Measurements from ENCODE around the gene MYBBP1A. TPM values are rescaled to one million over a fixed set of nuclear protein-coding genes. Genes with fewer than 3 reads are reported as not detected.

The MYBBP1A gene
- total and polyA plus RNA-seq, 9 of the 15 experiments (the other 6 are each of a cell fraction or from before 2014, with no cell fraction given) = 2.0 to 114 (median 47.2) TPM

DNA sequence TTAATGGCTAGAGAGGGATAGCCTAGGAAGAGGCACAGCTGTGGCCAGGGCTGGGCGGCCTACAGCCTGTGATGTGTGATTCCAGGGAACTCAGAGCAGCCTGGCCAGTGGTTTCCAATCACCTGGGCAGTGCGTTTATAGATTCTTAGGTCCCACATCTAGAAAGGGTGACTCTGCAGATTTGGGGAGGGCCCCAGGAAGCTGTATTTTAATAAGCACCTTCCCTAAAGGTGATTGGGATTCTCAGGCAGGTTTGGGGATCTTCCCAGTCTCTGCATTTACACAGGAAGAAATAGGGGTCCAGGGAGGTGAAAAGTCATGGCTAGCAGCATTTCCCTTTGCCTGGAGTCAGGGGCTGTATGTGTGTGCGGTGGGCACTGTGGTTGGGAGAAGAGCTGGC lies 47.0 kb downstream of the MYBBP1A start:
- no peaks in the 10 kb centered on the region for H3K79me2 ChIP-seq (ENCODE audit: control insufficient read depth, insufficient read depth, low read length)
- in situ Hi-C loops (cut with MboI) (no loop called here), intact Hi-C loops (cut with micrococcal nuclease) (no loop called here)

DNA sequence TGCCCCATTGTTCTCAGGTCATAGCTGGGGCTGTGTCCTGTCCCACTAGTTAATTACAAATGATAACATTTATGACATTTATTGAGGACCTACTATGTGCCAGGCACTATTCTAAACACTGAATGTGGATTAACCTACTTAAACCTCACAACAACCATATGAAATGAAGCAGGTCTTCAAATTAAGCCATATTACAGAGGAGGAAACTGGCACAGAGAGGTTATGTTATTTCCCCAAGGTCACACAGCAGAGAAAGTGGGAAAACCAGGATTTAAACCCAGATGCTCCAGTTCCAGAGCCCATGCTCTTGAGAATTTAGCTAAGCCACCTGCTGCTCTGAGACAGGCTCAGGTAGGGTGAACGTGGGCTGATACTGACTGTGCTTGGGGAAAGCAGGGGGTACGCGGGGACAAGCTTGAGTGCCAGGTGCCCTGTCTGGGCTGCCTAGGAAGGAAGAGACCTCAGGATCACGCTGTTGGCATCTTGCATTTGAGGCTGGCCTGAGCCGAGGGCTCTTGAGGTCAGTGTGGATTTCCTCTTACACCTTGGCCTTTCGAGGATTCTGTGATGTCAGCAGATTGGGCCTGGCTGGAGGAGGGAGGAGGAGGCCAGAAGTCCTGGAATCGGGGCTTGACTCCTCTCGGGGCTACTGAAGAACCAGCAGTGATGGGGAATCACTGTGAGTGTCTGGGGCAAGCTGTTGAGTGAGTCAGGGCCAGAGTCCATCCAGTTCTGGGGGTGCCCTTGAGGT lies 47.6 kb downstream of the MYBBP1A start:
- no peak overlapping the region for H3K27ac ChIP-seq (ENCODE audit: extremely low read depth, low read depth, low read length)
- H3K36me3 ChIP-seq (ENCODE audit: control insufficient read depth, insufficient read depth, low read length) = no peaks in the 10 kb centered on the region
- ATAC-seq (no peak), FAIRE-seq (no peak), DNase-seq (ENCODE audit: extremely low read depth in 1 of 4, low spot score in 3 of 4) (no peak)
- no peak overlapping the region for H3K4me3 ChIP-seq
- WGBS (ENCODE audit: insufficient coverage, low coverage, missing lambda C conversion rate) = 14% methylated on average over 4 of the region's 8 CpGs
- H3K9ac ChIP-seq (ENCODE audit: insufficient read depth in 1 of 2, low read depth in 2 of 2, low read length in 2 of 2) = no peak overlapping the region
- H2AFZ ChIP-seq (ENCODE audit: low read depth, low read length) = no peak overlapping the region
- H3K79me2 ChIP-seq (ENCODE audit: control insufficient read depth, insufficient read depth, low read length) = no peaks in the 10 kb centered on the region
- CTCF ChIA-PET (ENCODE audit: low intra/inter-chr PET ratio) = no interaction called here
- H4K20me1 ChIP-seq (replicated peaks; ENCODE audit: control insufficient read depth, insufficient read depth, low read length) = peaks cover 5% of the 10 kb centered on the region
- peaks cover 5 to 22% of the 10 kb centered on the region in 2 experiments; a peak in 4 of 5 replicates for H3K4me1 ChIP-seq (replicated peaks in 1 of 2; ENCODE audit: control insufficient read depth in 2 of 2, insufficient read depth in 2 of 2, low read length in 2 of 2)
- intact Hi-C loops (cut with micrococcal nuclease) (no loop called here), in situ Hi-C loops (cut with MboI) (no loop called here)
- no TSS peak for BruUV-seq (replicated peaks)
- H3K9me1 ChIP-seq (ENCODE audit: control insufficient read depth, insufficient read depth, low read length) = no peaks in the 10 kb centered on the region
- H3K9me3 ChIP-seq (replicated peaks; ENCODE audit: control insufficient read depth, insufficient read depth, low read depth, low read length) = no peaks in the 10 kb centered on the region
- H3K4me2 ChIP-seq (ENCODE audit: insufficient read depth, low read length) = no peak overlapping the region
- POLR2A ChIA-PET = no interaction called here
- TF ChIP-seq TGIF2 (CRISPR knock-in tag; IDR thresholded peaks at IDR 0.05) (no peak), BCOR (IDR thresholded peaks at IDR 0.05) (peak; percentile 68; the same call in 1 of the 2 replicates), ESRRA (IDR thresholded peaks at IDR 0.05; ENCODE audit: borderline replicate concordance, low read depth) (no peak), TARDBP (IDR thresholded peaks at IDR 0.05) (no peak), C11orf30 (IDR thresholded peaks at IDR 0.05; ENCODE audit: low read depth) (peak; percentile 63), MAFG (tag; conservative IDR thresholded peaks at IDR 0.05) (0 out of 2 replicates have a peak, but pooled peaks have one; percentile 13), CBX1 (IDR thresholded peaks at IDR 0.05; ENCODE audit: low read depth) (0 out of 2 replicates have a peak, but pooled peaks have one; percentile 38), ZFP36 (IDR thresholded peaks at IDR 0.05; ENCODE audit: low read depth, low read length, partially characterized antibody) (peak; percentile 79), MAFF (IDR thresholded peaks at IDR 0.05; ENCODE audit: low read length) (peak; percentile 43), ZNF316 (IDR thresholded peaks at IDR 0.05) (peak; percentile 74), ADNP (tag; IDR thresholded peaks at IDR 0.05) (0 out of 2 replicates have a peak, but pooled peaks have one; percentile 44), RBM25 (IDR thresholded peaks at IDR 0.05; ENCODE audit: low read depth, low read length, severe bottlenecking) (peak; percentile 91), ZKSCAN1 (IDR thresholded peaks at IDR 0.05; ENCODE audit: low read depth, low read length) (peak; percentile 93)
- H3K27me3 ChIP-seq (ENCODE audit: control insufficient read depth in 2 of 2, insufficient read depth in 2 of 2, low read length in 2 of 2) = peaks cover 0 to 73% of the 10 kb centered on the region in 2 experiments; a peak in 2 of 5 replicates

More for the DNA sequence above, 47.0 kb downstream of the MYBBP1A start:
- peaks cover 0 to 73% of the 10 kb centered on the region in 2 experiments; a peak in 2 of 5 replicates for H3K27me3 ChIP-seq (ENCODE audit: control insufficient read depth in 2 of 2, insufficient read depth in 2 of 2, low read length in 2 of 2)
- no peak overlapping the region for H3K4me2 ChIP-seq (ENCODE audit: insufficient read depth, low read length)
- no peak overlapping the region for H3K4me3 ChIP-seq
- ATAC-seq = no peak
- TF ChIP-seq DDX20 (tag; IDR thresholded peaks at IDR 0.05; ENCODE audit: low read depth) = no peak
- peak; percentile 60 for TF ChIP-seq CBFA2T3 (IDR thresholded peaks at IDR 0.05)
- peak; percentile 36; the same call in 1 of the 2 replicates for TF ChIP-seq NFIC (IDR thresholded peaks at IDR 0.05)
- TF ChIP-seq NFE2 (IDR thresholded peaks at IDR 0.05; ENCODE audit: low read depth) = peak; percentile 42
- no peaks in the 10 kb centered on the region for H3K36me3 ChIP-seq (ENCODE audit: control insufficient read depth, insufficient read depth, low read length)
- H2AFZ ChIP-seq (ENCODE audit: low read depth, low read length) = no peak overlapping the region
- WGBS (ENCODE audit: insufficient coverage, low coverage, missing lambda C conversion rate) = 17% methylated on average over 3 of the region's 3 CpGs
- H3K9me1 ChIP-seq (ENCODE audit: control insufficient read depth, insufficient read depth, low read length) = no peaks in the 10 kb centered on the region
- peaks cover 5% of the 10 kb centered on the region for H4K20me1 ChIP-seq (replicated peaks; ENCODE audit: control insufficient read depth, insufficient read depth, low read length)
- no peak for DNase-seq (ENCODE audit: extremely low read depth in 1 of 4, low spot score in 3 of 4)
- no peaks in the 10 kb centered on the region for H3K9me3 ChIP-seq (replicated peaks; ENCODE audit: control insufficient read depth, insufficient read depth, low read depth, low read length)
- H3K4me1 ChIP-seq (replicated peaks in 1 of 2; ENCODE audit: control insufficient read depth in 2 of 2, insufficient read depth in 2 of 2, low read length in 2 of 2) = peaks cover 5 to 29% of the 10 kb centered on the region in 2 experiments; a peak in 4 of 5 replicates
- CTCF ChIA-PET (ENCODE audit: low intra/inter-chr PET ratio) = no interaction called here
- no TSS peak for BruUV-seq (replicated peaks)
- no peak for FAIRE-seq
- POLR2A ChIA-PET = interaction anchor here (1.2 kb wide), 1 partner anchor 15 kb away, joined by 3 read pairs; no protein-coding TSS in a partner anchor
- no peak overlapping the region for H3K27ac ChIP-seq (ENCODE audit: extremely low read depth, low read depth, low read length)
- no peak overlapping the region for H3K9ac ChIP-seq (ENCODE audit: insufficient read depth in 1 of 2, low read depth in 2 of 2, low read length in 2 of 2)

Measured in K562 (cell line).